SK-N-SH (cell line): ENCODE results near the gene CACNA2D3. TPM values are rescaled to one million over a fixed set of nuclear protein-coding genes. Genes with fewer than 3 reads are reported as not detected.

Experiments used
- CTCF ChIA-PET: fragments of 300-600, 350-600 bp; formaldehyde crosslinking; extraction: SDS; loops from one replicate; lab custom pipeline; 2021; lab: Yijun Ruan, JAX
- POLR2A ChIA-PET: fragments of 350-600 bp; sonication (Branson Sonifier 250); formaldehyde crosslinking; extraction: SDS; loops from one replicate; lab custom pipeline; 2020; ENCODE audit warnings: antibody characterized with exemption, inconsistent platforms; lab: Yijun Ruan, JAX
- DNase-seq: peaks from one replicate; pipeline ENCODE4 v3.0.0; 2012
- H2AFZ ChIP-seq: fragments of 200-600 bp; sonication (generic); 2 replicates; pipeline ENCODE4 v1.8.1; 2016; ENCODE audit warnings: antibody characterized with exemption, mild to moderate bottlenecking, low read depth
- H3F3A ChIP-seq: fragments of 200-600 bp; sonication (generic); replicated peaks from 2 replicates; pipeline ENCODE3; 2016; ENCODE audit warnings: antibody characterized with exemption, mild to moderate bottlenecking; ENCODE audit not compliant: insufficient read depth
- H3K27ac ChIP-seq, 2 experiments: fragments of 200-500 bp in 1 of 2; fragments of 200-600 bp in 1 of 2; sonication (Bioruptor generic) in 1 of 2; sonication (generic), shearing (Covaris generic) in 1 of 2; 2 replicates each; pipeline versions ENCODE4 v1.5.1 to v1.6.1; 2014 to 2016; ENCODE audit warnings: low read depth in 2 of 2, inconsistent platforms in 1 of 2, low read length in 1 of 2, mild to moderate bottlenecking in 1 of 2, mixed read lengths in 1 of 2
- H3K27me3 ChIP-seq: fragments of 200-600 bp; sonication (generic), shearing (Covaris generic); 2 replicates; pipeline ENCODE4 v1.6.1; 2016; ENCODE audit warnings: mixed run types; ENCODE audit not compliant: insufficient read depth
- H3K36me3 ChIP-seq, 2 experiments: fragments of 200-500 bp in 1 of 2; fragments of 200-600 bp in 1 of 2; sonication (Bioruptor generic) in 1 of 2; sonication (generic) in 1 of 2; replicated peaks in 1 of 2; 2 replicates each; pipeline versions ENCODE3 to v1.5.1; 2014 to 2016; ENCODE audit warnings: low read length in 1 of 2, mild to moderate bottlenecking in 1 of 2; ENCODE audit not compliant: insufficient read depth in 2 of 2, control insufficient read depth in 1 of 2
- H3K4me1 ChIP-seq, 2 experiments: fragments of 200-500 bp in 1 of 2; fragments of 200-600 bp in 1 of 2; sonication (Bioruptor generic) in 1 of 2; sonication (generic), shearing (Covaris generic) in 1 of 2; 2 replicates each; pipeline versions ENCODE4 v1.5.1 to v1.6.1; 2014 to 2016; ENCODE audit warnings: low read depth in 1 of 2, low read length in 1 of 2, mixed run types in 1 of 2; ENCODE audit not compliant: insufficient read depth in 2 of 2, control insufficient read depth in 1 of 2
- H3K4me2 ChIP-seq: fragments of 200-600 bp; sonication (generic), shearing (Covaris generic); 2 replicates; pipeline ENCODE4 v1.6.1; 2017; ENCODE audit warnings: mixed run types
- H3K4me3 ChIP-seq, 2 experiments: fragments of 200-500 bp in 1 of 2; fragments of 200-600 bp in 1 of 2; sonication (Bioruptor generic) in 1 of 2; sonication (generic), shearing (Covaris generic) in 1 of 2; 2 replicates each; pipeline versions ENCODE4 v1.5.1 to v1.8.1; 2014 to 2016; ENCODE audit warnings: low read depth in 2 of 2, inconsistent platforms in 1 of 2, low read length in 1 of 2, mild to moderate bottlenecking in 1 of 2, mixed read lengths in 1 of 2, moderate library complexity in 1 of 2
- H3K79me2 ChIP-seq: fragments of 200-600 bp; sonication (generic); 2 replicates; pipeline ENCODE4 v1.8.1; 2017; ENCODE audit warnings: mild to moderate bottlenecking; ENCODE audit not compliant: insufficient read depth
- H3K9ac ChIP-seq: fragments of 200-600 bp; sonication (generic); 2 replicates; pipeline ENCODE4 v1.6.1; 2017; ENCODE audit warnings: mixed run types
- H3K9me2 ChIP-seq: fragments of 200-600 bp; sonication (generic); 2 replicates; pipeline ENCODE4 v1.6.1; 2017; ENCODE audit warnings: mixed run types
- H3K9me3 ChIP-seq: fragments of 200-600 bp; sonication (generic); 2 replicates; pipeline ENCODE4 v1.6.1; 2017; ENCODE audit warnings: mixed run types, mild to moderate bottlenecking, moderate library complexity
- H4K20me1 ChIP-seq: fragments of 200-600 bp; sonication (generic); 2 replicates; pipeline ENCODE4 v1.6.1; 2017; ENCODE audit warnings: mild to moderate bottlenecking, mixed run types; ENCODE audit not compliant: insufficient read depth
- CTCF ChIP-seq: fragments of 200-600 bp; sonication (generic); IDR thresholded peaks from 2 replicates; pipeline ENCODE4 v1.6.1; 2017; ENCODE audit warnings: antibody characterized with exemption, mild to moderate bottlenecking, moderate library complexity
- ELF1 ChIP-seq: IDR thresholded peaks from 2 replicates; pipeline ENCODE4 v1.4.0; 2012
- EP300 ChIP-seq, 2 experiments: IDR thresholded peaks; 2 replicates each; pipeline versions ENCODE4 v1.4.0 to v1.6.1; 2012; ENCODE audit warnings: borderline replicate concordance in 1 of 2, low read depth in 1 of 2, low read length in 1 of 2
- EZH2phosphoT487 ChIP-seq: fragments of 200-600 bp; sonication (generic); IDR thresholded peaks from 2 replicates; pipeline ENCODE4 v1.6.1; 2017; ENCODE audit warnings: low read depth, mixed run types, mild to moderate bottlenecking, antibody characterized with exemption, moderate library complexity, borderline replicate concordance
- FOXJ3 ChIP-seq: sonication (generic); formaldehyde crosslinking; IDR thresholded peaks from 2 replicates; pipeline ENCODE4 v1.5.1; 2020; ENCODE audit warnings: mild to moderate bottlenecking, missing genetic modification reagents
- GATA2 ChIP-seq: sonication (generic); formaldehyde crosslinking; IDR thresholded peaks from 2 replicates; pipeline ENCODE4 v1.5.0; 2020; ENCODE audit warnings: mild to moderate bottlenecking, missing genetic modification reagents
- JUND ChIP-seq: IDR thresholded peaks from 2 replicates; pipeline ENCODE4 v1.4.0; 2012
- MEF2A ChIP-seq: IDR thresholded peaks from 2 replicates; pipeline ENCODE4 v1.4.0; 2012; ENCODE audit warnings: low read depth, borderline replicate concordance
- NFIC ChIP-seq: IDR thresholded peaks from 2 replicates; pipeline ENCODE4 v1.4.0; 2012; ENCODE audit warnings: borderline replicate concordance
- RFX5 ChIP-seq: IDR thresholded peaks from 2 replicates; pipeline ENCODE4 v1.6.1; 2012; ENCODE audit warnings: mild to moderate bottlenecking, improper control_type of control experiment, low read length
- RXRA ChIP-seq: IDR thresholded peaks from 2 replicates; pipeline ENCODE4 v1.4.0; 2012; ENCODE audit warnings: low read depth, mild to moderate bottlenecking, borderline replicate concordance
- SIN3A ChIP-seq: IDR thresholded peaks from 2 replicates; pipeline ENCODE4 v1.6.1; 2012; ENCODE audit warnings: low read depth, mild to moderate bottlenecking, low read length, moderate library complexity, borderline replicate concordance
- SMC3 ChIP-seq: IDR thresholded peaks from 2 replicates; pipeline ENCODE4 v1.6.1; 2012; ENCODE audit warnings: low read depth, low read length, improper control_type of control experiment
- ZBTB33 ChIP-seq: IDR thresholded peaks from 2 replicates; pipeline ENCODE4 v1.4.0; 2012; ENCODE audit warnings: low read depth, borderline replicate concordance
- WGBS: methylation state at CpG from one replicate; pipeline ENCODE4 v1.1.6; 2017; ENCODE audit warnings: low lambda C conversion rate; 5-methylcytosine and 5-hydroxymethylcytosine counted together
- polyA plus RNA-seq, 3 experiments: library from polyadenylated mRNA; depleted of rRNA; stranded (reverse); fragments of >200 nt; gene quantifications; 2 replicates each; pipeline ENCODE4 v1.2.3, GENCODE V29; 2012
- TF ChIP-seq, protein P1 (sequence below): IDR thresholded peaks from 2 replicates; pipeline ENCODE4 v1.6.1; 2012; ENCODE audit warnings: mild to moderate bottlenecking, low read depth, low read length, moderate library complexity
- TF ChIP-seq, protein P2 (sequence below): IDR thresholded peaks from 2 replicates; pipeline ENCODE4 v1.4.0; 2012; ENCODE audit warnings: low read depth

Gene CACNA2D3
- polyA plus RNA-seq, 1 of the 3 experiments (the other 2 are of a cell fraction) = 0.15 TPM

- H3K79me2 ChIP-seq = no peaks in the 10 kb centered on the region
- no peaks in the 10 kb centered on the region for H3K9me2 ChIP-seq
- H3K27me3 ChIP-seq = no peaks in the 10 kb centered on the region
- no peaks in the 10 kb centered on the region for H3K36me3 ChIP-seq
- 52% methylated on average over 6 of the region's 6 CpGs for WGBS
- H3K4me3 ChIP-seq = no peak overlapping the region
- ChIA-PET POLR2A (no interaction called here), CTCF (no interaction called here)
- no peaks in the 10 kb centered on the region for H3K4me1 ChIP-seq
- no peaks in the 10 kb centered on the region for H3K9me3 ChIP-seq
- H4K20me1 ChIP-seq = no peaks in the 10 kb centered on the region
- H3K9ac ChIP-seq = no peak overlapping the region
- DNase-seq = no peak
- no peaks in the 10 kb centered on the region for H3F3A ChIP-seq
- no peak overlapping the region for H2AFZ ChIP-seq
- H3K27ac ChIP-seq = no peak overlapping the region
- no peak for TF ChIP-seq FOXJ3
- TF ChIP-seq, protein P1, sequence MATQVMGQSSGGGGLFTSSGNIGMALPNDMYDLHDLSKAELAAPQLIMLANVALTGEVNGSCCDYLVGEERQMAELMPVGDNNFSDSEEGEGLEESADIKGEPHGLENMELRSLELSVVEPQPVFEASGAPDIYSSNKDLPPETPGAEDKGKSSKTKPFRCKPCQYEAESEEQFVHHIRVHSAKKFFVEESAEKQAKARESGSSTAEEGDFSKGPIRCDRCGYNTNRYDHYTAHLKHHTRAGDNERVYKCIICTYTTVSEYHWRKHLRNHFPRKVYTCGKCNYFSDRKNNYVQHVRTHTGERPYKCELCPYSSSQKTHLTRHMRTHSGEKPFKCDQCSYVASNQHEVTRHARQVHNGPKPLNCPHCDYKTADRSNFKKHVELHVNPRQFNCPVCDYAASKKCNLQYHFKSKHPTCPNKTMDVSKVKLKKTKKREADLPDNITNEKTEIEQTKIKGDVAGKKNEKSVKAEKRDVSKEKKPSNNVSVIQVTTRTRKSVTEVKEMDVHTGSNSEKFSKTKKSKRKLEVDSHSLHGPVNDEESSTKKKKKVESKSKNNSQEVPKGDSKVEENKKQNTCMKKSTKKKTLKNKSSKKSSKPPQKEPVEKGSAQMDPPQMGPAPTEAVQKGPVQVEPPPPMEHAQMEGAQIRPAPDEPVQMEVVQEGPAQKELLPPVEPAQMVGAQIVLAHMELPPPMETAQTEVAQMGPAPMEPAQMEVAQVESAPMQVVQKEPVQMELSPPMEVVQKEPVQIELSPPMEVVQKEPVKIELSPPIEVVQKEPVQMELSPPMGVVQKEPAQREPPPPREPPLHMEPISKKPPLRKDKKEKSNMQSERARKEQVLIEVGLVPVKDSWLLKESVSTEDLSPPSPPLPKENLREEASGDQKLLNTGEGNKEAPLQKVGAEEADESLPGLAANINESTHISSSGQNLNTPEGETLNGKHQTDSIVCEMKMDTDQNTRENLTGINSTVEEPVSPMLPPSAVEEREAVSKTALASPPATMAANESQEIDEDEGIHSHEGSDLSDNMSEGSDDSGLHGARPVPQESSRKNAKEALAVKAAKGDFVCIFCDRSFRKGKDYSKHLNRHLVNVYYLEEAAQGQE = no peak
- TF ChIP-seq NFIC = no peak
- TF ChIP-seq ELF1 = no peak
- TF ChIP-seq MEF2A = no peak
- TF ChIP-seq EP300 (IDR thresholded peaks at IDR 0.05; ENCODE audit: borderline replicate concordance in 1 of 2, low read depth in 1 of 2, low read length in 1 of 2) = no peak
- no peak for TF ChIP-seq SIN3A
- H3K4me2 ChIP-seq = no peak overlapping the region
Observed at GRCh38 chr3:54642147-54642546, 519.8 kb downstream of the CACNA2D3 start.

- Histone ChIP-seq H3K4me1 (no peaks in the 10 kb centered on the region), H3K79me2 (no peaks in the 10 kb centered on the region), H3K36me3 (no peaks in the 10 kb centered on the region), H3K9me2 (no peaks in the 10 kb centered on the region), H3K27me3 (no peaks in the 10 kb centered on the region), H3K4me2 (no peak overlapping the region), H3K4me3 (no peak overlapping the region), H3F3A (no peaks in the 10 kb centered on the region), H3K9ac (no peak overlapping the region), H3K9me3 (no peaks in the 10 kb centered on the region), H4K20me1 (no peaks in the 10 kb centered on the region), H2AFZ (no peak overlapping the region), H3K27ac (no peak overlapping the region)
- ChIA-PET POLR2A (no interaction called here), CTCF (interaction anchor here (0.7 kb wide), 1 partner anchor 131 kb away, joined by 3 read pairs; no protein-coding TSS in a partner anchor)
- no peak for DNase-seq
- TF ChIP-seq ELF1 (no peak), EP300 (IDR thresholded peaks at IDR 0.05; ENCODE audit: borderline replicate concordance in 1 of 2, low read depth in 1 of 2, low read length in 1 of 2) (no peak), GATA2 (CRISPR knock-in tag) (no peak), EZH2phosphoT487 (no peak), CTCF (no peak), RXRA (no peak), JUND (no peak), SMC3 (no peak), RFX5 (no peak), ZBTB33 (no peak)
- TF ChIP-seq, protein P1 = no peak
- TF ChIP-seq, protein P2, sequence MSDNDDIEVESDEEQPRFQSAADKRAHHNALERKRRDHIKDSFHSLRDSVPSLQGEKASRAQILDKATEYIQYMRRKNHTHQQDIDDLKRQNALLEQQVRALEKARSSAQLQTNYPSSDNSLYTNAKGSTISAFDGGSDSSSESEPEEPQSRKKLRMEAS = no peak
Observed at GRCh38 chr3:54647721-54648120, 525.4 kb downstream of the CACNA2D3 start.
